Fibroblast of skin of left quadriceps (primary cell): ENCODE data around the gene WIPF3.

Source experiments
- DNase-seq, 2 experiments: peaks; one replicate each; pipeline ENCODE4 v3.0.0-alpha.2; 2013; ENCODE audit warnings: low read depth in 2 of 2

WIPF3 gene

DNA sequence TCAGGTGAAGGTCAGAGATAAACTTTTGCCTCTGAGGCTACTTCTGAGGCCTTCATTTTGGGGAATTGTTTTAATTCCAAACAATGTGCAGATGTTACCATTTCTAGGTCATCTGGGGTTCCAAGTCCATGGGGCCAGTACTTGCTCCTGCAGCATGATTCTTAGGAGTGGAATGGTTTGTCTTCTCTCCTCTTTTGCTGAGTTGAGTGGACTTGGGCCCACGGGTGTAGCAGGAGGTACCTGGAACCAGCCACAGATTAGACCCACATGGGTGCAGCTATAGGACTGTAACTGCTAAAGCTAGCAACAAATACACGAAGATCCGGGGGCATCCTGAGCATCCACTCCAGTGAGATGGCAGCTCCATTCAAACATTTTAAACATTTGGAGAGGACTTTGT, 41.6 kb downstream of the WIPF3 start:
- DNase-seq: no peak

DNA sequence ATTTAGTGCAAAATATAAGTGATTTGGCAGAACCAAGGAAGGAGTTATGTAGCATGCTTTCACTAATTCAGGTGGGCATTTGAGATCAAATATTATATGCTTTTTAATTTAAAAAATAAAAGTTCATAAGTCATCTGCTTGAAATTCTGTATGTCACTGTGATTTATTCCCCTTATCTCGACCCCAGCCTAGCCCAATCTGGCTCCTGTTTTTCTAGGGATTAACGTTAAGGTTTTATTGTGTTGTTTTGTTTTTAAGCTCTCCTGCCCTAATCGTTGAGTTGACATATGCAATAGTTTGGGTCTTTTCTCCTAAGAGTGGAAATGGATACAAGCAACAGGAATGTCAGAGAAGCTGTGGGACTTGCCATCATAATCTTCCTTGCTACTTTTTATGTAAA, 42.6 kb downstream of the WIPF3 start:
- DNase-seq: no peak

DNA sequence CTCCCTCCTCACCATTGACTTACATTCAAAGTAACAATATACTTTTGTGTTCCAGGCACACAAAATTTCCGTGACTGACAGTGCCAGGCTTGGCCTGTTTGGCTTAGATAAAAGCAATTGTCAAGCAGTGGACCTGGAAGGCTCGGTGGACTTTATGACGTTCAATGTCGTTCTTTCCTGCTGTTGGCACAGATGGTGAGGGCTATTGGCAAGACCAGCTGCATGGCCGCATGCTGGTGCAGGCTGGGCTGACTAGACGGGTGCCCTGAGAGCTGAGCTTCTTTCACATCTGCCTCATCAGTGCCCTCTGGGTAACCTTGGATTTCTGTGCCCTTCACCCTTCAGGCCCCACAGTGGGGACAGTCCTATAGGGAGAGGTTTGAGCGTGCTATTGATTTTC, 45.2 kb downstream of the WIPF3 start:
- DNase-seq: no peak

DNA sequence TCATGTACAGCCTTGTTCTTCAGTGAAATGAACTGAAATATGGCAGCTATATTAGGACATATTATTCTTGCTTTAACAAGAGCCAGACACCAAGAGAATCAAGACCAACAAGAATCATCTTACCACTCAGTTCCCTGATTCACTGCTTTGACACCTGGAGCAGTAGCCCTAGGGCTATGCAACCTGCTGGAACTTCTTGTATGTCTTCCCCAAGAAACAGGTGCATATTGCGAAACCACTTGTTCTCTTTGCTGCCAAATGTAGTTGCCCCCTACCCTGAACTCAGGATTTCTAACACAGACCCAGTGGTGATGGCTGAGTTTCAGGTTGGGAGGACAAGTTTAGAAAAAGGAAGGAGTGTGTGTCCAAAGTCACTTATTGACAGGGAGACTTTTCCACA, 46.1 kb downstream of the WIPF3 start:
- no peak for DNase-seq

DNA sequence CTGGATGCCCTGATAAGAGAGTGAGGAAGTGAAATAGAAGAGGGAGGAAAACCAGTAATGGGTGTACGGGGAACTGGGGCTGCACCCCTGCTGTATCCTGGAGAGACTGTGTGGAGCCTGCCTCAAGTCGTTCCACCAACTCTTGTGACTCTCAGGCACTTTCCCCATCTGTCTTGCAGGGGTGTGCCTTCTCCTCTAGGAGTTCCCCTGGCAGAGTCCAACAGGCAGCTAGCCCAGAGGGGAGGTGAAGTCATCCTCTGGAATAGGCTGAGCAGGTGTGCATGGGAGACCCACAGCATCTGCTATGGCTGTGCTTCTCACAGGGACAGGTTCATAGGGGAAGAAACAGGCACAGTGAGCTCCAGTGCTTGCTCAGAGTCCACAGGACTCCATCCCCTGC, 46.8 kb downstream of the WIPF3 start:
- DNase-seq: no peak

- DNase-seq: no peak
Measured at GRCh38 chr7:29853789-29854188, 47.5 kb downstream of the WIPF3 start.

DNA sequence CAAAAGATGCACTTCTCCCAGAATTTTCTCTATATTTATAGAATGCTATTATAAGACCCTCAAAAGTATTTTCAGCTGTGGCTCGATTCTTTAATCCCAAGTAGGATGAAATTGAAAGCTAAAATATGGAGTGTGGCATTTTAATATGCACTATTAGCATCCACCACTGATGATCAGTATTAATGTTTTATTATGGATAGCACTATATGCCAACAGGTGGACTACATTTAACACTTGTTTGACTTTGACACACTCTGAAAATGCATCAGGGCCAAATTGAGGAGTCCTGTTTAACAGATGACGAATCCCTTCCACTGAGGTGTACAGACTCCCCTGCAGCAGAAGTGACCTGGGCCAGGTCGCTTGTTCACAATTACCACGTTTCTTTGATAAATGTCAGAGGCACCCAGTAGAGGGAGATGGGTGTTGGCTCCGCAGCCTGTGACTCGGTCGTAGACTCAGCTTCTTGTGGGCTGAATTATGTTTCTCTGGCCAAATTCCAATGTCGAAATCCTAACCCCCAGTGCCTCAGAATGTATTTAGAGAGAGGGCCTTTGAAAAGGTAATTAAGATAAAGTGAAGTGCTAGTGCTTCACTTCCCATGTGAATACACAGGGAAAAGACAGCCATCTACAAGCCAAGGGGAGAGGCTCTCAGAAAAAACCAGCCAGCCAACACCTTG, 48.1 kb downstream of the WIPF3 start:
- no peak for DNase-seq

- no peak for DNase-seq
Measured at GRCh38 chr7:29857654-29858053, 51.3 kb downstream of the WIPF3 start.

DNA sequence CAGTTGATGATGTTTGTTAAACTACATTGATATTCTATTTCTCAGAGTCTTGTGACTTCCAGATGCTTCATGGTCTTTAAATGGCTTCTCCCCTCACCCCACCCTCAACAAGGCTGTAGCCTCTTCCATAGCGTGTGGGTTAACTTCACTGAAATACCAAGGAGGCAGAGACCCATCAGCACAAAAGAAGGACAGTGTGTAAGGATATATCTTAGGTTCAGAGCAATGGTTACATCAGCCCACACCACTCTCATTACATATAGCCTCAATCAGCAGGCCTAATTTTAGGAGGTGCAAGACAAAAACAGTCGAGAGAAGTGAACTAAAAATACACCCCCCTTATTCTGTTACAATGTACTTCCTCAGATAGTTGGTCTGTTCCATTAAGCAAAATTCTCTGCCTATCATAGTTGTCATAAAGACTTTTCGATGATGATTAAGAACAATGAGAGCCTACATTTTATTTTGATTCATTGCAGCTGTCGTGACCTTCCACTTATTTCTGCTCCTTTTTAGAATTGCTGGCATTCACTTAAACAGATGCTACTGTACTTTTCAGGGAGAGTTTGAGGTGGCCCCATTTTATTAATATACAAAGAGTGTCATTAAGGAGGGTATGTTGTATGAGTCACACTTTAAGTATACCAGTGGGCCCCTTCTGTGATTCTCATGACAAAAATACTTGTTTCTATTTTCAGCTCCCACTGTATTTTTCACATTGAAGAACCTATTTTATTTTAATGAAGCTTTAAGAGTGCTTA, 52.1 kb downstream of the WIPF3 start:
- no peak for DNase-seq

GRCh38 chr7:29859104-29859503, 52.8 kb downstream of the WIPF3 start:
- no peak for DNase-seq

GRCh38 chr7:29859524-29860185, 53.3 kb downstream of the WIPF3 start:
- DNase-seq: no peak

GRCh38 chr7:29860186-29860585, 53.9 kb downstream of the WIPF3 start:
- DNase-seq: no peak

DNA sequence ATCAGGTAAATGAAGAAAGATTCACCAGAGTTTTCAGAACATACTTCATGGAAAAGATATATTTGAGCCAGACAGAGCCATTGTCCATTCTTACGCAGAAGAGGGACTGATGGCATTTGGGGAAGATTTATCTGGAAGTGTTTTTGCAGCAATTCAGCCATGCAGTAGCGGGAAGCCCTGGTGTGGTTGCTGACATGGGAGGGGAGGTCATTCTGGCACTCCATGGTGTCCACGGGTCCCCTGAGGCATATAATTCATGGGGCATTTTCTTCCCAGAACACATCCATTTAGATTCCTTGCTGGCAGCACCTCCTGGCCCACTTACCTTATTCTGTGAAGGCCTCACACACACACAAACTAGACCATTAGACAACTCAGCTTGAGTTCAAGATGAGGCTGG, 55.6 kb downstream of the WIPF3 start:
- DNase-seq: no peak

GRCh38 chr7:29864656-29865055, 58.3 kb downstream of the WIPF3 start:
- DNase-seq: no peak

DNA sequence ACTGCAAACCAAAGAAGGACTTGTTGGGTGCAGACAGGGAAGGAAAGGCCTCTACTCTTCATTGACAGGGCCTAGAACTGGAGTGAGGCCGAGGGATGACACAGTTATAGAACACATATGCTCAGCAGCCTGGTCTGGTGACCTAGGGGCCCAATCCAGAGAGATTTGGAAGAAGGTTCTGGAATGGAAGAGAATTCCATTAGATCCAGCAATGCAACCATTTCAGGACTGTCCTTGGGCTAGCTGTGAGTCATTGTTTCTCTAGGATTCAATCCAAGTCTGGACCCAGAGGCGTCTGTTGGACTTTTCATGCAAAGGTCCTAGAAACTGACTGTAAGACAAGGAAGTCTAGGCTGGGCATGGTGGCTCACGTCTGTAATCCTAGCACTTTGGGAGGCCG, 59.2 kb downstream of the WIPF3 start:
- DNase-seq: peak in 1 of 2 experiments; percentile 7

GRCh38 chr7:29866490-29866930, 60.2 kb downstream of the WIPF3 start:
- no peak for DNase-seq

DNA sequence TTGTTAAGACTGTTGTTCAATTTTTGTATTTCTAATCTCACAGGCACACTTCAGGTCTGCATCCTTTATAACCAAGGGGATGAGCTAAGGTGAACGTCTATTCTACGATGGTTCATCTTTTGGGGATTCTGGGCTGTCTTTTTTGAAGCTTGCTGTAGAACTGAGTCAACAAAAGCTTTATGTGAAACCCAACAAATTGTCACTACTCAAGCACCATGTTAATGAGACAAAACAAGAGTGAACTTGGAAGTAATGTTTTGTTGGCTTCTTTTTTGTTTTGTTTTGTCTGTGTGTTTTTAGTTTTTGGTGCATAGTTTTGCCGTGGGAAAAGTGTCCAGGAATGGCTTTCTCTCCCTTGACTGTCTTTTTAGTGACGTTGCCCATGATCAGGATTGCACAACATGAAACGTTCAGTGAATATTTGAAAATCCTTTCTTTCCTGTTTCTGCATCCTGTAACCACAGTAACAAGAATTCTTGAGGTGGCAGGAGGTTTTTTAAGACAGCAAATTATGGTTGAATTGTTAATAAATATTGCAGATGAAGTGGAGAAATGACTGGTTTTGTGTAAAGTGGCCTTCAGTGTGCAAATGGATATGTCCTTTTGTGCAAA, 65.6 kb downstream of the WIPF3 start:
- DNase-seq: peak; percentile 51 to 52

DNA sequence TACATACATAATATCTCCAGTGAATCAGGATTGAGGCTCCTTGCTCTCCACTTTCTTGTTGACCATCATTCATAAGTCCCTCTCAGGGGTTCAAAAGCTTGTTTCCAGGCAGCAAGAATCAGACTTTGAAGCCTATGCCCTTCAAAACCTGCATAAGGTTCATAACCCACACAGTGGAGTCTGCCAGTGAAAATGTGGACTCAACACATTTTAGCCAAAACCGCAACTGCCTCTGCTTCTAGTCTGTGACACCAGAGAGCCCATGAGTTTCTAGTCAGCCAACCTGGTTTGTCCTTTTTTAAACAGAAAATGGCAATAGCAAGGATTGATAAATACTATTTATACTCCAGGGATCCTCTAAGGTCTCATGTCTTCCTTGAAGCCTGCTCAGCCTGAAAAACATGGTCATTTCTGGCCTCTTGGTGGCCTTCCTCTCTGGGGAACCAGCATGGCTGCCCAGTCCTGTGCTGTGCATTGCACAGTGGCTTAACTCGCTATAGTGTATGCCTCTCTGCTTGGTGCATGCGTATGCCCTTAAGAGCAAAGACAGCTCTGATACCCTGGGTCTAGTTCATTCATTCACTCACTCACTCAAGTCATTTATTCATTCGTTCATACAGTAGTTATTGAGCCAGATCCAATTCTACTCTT, 67.5 kb downstream of the WIPF3 start:
- DNase-seq: no peak

DNA sequence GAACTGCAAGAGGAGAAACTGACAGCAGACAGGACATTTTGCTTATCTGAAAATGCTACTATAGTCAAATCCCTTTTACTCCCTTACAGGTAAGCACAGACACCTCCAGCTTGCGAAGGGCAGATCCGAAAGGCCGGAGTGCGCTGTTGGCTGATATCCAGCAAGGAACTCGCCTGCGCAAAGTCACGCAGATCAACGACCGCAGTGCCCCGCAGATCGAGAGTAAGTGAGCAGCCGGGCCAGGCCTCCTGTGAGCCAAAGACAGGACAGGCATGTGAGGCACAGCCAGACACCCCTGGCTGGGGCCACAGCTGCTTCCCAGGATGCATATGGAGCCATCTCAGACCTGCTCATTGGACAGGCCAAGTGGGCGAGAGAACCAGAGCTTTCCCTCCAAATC, 69.4 kb downstream of the WIPF3 start:
- no peak for DNase-seq

- DNase-seq: no peak
Measured at GRCh38 chr7:29877196-29877595, 70.9 kb downstream of the WIPF3 start.

DNA sequence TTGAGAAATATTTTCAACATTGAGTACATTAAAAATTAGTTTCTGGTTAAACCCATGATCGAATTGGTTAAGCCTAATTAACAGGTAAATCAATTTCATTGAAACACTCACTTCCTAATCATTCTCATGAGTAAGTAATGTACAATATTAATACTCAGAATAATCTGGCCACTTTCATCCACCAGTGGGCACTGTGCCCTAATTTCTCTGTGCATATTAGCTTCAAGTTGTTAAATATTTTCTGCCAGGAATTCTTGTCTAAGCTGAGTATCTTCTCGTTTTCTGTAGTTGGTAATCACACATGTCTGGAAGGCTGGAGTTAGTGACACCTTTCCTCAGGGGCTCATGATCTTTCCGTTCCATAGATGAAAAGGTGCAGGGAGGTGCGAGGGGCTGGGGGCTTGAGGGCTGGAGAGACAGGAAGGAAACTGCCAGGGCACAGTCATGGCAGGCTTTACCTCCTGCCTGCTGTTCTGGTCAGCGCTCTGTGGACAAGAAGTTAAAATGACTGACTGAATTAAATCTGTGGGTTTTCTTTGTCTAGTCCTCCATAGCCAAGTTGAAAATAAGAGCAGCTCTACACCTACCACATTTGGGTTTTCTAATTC, 71.9 kb downstream of the WIPF3 start:
- peak; percentile 13 to 22 for DNase-seq

- peak; percentile 14 to 24 for DNase-seq
Measured at GRCh38 chr7:29879609-29880008, 73.3 kb downstream of the WIPF3 start.
